GM18858 (cell line): ENCODE results near the gene THAP5.
"Not testable (repeated sequence)": the region's sequence is repeated elsewhere in the genome, so short reads cannot be mapped to it uniquely, and the experiment has no call there.

Source experiments
- ATAC-seq: cut with Tn5 transposase; IDR thresholded peaks from one replicate; pipeline ENCODE4 v1.9.1; 2021; ENCODE audit not compliant: unreplicated experiment

THAP5 gene

DNA sequence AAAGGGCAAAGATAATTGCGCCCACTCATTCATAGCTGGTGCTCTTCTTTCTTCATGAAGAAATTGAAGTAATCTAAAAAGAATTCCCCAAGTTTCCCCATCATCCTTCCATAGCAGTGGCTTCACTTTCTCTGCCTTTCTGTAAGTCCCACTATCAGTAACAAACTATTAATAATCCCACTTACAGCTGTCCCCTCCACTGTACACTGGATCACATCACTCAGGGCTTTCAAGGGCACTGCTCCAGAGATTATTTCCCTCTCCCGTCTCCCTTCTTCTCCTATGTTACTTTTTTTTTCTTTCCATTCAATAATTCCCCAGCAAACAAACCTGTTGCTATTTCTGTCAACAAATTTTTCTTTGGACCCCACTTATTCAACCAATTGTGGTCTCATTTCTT, 16.3 kb upstream of the THAP5 start:
- no peak for ATAC-seq

DNA sequence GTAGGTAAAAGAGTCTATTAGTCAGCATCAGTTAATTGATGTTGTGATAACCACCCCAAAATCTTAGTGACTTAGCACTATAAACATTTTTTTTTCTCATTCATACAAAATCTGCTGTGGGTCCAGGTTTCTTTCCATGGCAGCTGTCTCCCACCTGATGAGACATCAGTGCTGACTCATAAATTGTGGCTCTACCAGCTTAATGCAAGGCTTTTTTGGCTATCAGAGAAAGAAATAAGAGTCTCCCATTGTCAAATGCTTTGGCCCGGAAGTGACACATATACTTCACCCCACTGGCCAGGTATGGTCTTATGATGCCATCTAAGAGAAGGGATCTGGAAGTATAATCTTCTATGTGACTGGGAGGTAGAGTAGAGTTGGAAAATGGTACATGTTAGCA, 14.7 kb upstream of the THAP5 start:
- ATAC-seq = no peak

DNA sequence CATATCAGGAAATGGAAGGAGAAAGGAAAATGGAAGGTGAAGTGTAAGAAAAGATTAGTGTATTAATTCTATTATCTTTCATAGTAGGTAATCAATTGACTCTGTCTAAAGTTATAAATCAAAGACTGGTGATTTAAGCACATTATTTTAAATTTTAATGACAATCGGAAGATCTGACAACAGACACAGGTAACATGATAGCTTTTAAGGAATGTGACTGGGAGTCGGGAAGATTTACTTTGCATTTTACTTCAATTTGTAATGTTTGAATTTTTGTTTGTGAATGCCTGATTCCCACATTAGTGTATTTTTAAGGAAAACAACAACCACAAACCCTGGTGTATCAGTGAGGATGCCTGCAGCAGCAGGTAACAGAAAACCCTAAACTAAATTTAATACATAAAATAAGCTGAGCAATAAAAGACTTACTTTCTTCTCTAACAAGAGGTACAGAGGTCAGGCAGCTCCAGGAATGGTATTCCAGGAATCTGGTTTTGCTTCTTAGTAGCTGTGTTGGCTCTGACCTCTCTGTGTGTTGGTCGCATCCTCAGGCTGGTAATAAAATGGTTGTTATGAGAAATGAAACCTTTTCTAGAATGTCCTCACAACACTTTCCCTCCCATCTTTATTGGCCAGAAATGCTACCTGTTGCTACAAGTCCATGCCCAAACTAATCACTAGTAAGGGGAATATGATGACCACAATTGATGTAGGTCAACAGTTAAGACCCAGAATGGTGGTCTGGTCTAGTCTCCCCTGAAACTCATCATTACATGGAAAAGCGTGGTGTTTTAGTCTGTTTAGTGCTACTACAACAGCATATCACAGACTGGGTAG, 12.4 kb upstream of the THAP5 start:
- ATAC-seq = no peak

DNA sequence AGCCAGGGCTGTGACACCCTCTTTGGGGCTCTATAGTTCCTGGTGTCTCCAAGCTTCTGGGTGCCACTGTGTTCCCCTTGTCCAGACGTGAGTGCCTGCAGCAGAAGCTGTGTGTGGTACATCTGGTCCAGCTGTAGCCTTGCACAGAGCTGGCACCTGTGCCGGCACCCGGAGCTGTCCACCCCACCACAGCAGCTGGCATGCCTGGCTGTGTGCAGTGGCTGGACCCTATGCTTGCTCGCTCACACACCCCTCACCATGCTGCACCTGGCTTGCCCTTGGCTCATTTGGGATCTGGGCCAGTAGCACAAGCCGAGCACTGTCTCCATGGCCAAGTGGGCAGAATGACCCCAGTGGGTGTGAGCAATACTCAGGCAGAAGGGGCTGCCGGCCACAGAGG, 10.8 kb upstream of the THAP5 start:
- ATAC-seq = no peak

DNA sequence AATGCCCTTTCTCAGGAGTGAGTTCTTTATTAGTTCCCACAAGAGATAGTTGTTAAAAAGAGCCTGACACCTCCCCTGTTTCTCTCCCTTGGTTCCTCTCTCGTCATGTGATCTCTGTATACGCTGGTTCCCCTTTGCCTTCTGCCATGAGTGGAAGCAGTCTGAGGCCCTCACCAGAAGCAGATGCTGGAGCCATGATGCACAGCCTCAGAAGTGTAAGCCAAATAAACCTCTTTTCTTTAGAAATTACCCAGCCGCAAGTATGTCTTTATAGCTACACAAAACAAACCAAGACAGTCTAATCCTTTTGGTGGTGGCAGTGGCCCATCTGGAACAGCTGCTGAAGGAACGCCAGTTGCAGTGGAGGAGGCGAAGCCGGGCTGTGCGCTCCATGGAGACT, 9.4 kb upstream of the THAP5 start:
- ATAC-seq = no peak

DNA sequence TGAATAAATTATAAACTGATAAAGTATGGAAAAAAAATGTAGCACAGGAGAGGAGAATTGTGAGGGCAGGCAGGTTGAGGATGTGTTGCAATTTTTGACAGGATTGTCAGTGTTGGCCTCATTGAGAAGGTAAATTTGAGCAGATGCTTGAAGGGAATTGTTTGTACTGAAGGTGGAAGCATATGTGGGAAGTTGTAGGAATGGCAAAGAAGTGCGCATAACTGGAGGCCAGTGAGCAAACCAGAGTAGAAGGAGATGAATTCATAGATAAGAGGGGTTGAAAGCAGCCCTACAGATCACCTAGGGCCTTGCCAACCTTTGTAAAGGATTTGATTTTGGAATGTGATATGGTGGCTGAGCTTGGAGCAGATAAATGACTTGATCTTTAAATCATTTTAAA, 6.6 kb upstream of the THAP5 start:
- no peak for ATAC-seq

DNA sequence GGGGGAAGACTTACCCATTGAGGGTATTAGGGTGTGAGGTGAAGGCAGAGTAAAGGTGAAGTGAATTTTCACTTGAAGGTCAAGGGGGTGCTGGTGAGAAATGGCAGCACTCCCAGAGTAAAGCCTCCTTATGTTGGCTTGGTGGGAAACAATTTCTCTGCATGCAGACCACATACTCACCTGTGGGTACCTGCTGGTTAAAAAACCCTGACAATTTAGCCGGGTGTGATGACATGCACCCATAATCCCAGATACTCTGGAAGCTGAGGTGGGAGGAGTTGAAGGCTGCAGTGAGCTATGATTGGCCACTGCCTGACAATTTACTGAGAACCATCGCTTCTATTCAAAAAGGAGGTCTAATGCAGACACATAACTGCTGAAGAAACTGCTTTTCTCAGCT, 5.7 kb upstream of the THAP5 start:
- ATAC-seq = no peak

DNA sequence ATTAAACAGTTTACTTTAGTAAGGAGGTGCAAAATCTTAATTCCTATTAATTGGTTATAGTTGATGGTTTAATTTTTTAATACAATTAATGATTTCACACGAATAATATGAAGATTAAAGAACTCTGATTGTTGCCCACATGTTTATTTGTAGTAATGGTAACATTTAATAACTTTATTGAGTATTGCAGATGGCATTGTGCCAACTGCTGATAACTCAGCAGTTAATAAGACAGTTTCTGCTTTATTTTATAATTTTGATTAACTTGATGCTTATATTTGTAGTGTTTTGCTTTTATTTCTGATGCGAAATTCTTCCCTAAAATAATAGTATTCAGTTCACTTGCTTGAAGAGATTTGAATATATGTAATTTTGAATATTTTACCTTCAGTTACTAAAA, 3.0 kb upstream of the THAP5 start:
- no peak for ATAC-seq

DNA sequence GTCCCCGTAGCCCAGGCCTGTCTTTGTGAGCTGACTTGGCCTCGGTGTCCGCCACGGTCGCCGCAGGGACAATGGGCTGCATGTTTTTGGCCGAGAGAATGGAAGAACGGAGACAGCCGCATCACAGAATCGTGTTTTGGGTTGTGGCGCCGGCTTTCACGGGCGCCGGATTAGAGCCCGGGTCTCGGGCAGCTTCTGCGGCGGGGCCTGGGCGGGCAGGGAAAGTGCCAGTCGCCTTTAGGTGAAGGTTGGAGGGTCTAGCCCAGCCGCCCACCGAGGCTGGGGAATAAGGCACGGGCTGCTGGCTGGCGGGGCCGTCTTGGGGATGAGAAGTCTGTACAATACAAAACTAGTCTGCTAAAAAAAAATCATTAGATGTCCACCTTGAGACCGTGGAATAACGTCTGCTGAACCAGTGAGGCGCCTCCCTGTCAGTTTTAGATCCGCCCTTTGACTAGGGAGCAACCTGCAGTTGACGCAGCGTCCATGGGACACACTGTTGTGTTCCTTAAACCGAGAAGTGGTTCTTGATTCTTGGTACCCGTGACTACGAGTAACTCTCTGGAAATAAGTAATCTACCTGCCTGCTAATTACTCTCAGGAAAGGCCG, 745 bp upstream of the THAP5 start:
- ATAC-seq = no peak

DNA sequence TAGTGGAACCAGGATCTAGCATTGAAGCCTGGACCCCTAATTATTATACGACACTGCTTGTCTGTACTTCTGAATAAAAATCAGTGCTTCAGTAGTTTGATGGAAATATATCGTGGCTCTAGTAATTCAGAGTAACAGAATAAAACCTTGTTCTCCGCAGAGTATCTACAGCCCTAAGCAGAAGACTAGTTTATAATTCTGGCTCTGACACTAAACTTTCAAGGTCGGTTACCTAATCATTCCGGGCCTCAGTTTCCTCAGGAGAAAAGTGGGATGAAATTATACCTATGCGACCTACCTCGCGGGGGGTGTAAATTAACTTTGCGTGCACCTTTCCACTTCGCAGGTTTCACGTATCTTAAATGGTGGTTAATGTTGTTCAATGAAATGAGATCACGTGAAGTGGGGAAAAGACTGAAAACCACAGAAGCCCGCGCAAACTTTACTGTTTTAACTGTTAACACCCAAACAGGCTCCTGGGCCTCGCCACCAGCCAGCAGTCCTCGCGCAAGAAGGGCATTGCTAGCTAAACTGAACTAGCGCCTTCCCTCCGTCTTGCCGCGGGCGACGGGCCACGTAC, 615 bp downstream of the THAP5 start:
- no peak for ATAC-seq

DNA sequence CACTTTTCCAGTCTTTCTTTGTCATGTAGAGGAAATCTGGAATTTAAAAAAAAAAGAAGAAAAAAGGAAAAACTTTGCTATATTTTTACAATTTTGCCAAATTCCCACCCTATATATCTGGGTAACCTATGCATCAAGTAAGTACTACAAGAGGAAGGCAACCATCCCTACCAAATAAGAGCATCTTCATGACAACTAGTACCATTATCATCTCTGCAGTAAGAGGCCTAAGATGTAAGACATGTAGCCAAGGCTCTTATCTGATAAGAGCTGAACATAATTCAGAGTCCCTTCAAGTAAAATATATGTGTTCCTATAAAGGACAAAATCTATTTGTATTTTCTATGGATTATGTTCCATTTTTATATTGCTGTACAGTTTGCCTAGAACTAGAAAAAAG, 3.5 kb downstream of the THAP5 start:
- ATAC-seq = no peak

DNA sequence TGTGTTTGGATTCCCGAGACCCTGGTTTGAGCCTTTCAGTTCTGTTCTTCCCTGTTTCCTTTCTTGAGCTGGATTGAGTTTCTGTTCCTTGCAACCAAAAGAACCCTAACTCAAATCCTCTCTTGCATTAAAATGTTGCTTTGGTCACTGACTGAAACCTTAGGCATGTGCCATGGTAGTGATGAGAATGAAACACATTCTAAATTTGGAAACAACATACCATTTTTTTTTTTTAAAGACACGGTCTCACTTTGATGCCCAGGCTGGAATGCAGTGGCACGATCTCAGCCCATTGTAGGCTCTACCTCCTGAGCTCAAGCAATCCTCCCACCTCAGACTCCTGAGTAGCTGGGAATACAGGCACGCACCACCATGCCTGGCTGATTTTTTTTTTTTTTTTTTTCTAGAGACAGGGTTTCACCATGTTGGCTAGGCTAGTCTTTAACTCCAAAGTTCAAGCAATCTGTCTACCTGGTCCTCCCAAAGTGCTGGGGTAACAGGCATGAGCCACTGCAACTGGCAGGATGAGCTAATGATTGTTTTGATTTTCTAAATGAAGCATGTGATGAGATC, 8.4 kb downstream of the THAP5 start:
- ATAC-seq = no peak

DNA sequence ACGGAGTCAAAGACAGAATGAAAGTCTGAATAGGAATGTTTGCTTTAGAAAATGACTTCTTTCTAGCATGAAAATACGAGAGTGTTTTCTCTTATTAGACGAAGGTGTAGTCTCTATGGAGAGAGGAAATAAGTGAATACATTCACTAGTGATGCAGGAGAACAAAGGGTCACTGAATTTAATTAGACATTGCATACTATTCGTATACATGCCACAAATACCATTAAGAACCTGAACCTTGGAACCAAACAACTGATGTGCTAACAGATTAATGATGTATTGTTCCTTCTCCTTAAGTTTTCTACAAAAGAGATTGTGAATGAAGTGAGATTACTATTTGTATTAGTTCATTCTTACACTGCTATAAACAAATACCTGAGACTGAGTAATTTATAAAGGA, 10.3 kb downstream of the THAP5 start:
- ATAC-seq = no peak

DNA sequence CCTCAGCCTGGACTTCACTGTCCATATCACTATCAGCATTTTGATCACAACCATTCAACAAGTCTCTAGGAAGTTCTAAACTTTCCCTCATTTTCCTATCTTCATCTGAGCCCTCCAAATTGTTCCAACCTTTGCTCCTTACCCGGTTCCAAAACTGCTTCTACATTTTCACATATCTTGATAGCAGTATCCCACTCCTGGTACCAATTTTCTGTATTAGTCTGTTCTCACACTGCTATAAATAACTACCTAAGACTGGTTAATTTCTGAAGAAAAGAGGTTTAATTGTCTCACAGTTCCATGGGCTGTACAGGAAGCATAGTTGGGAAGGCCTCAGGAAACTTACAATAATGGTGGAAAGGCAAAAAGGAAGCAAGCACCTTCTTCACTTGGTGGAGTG, 11.9 kb downstream of the THAP5 start:
- ATAC-seq = no peak

DNA sequence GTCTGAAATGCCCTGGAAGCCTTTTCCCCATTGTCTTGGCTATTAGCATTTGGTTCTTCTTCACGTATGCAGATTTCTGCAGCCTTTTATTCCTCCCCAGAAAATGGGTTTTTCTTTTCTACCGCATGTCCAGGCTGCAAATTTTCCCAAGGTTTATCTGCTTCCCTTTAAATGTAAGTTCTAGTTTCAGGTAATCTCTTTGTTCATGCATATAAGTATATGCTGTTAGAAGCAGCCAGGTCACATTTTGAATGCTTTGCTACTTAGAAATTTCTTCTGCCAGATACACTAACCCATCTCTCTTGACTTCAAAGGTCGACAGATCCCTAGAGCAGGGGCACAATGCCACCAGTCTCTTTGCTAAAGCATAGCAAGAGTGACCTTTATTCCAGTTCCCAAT, 12.3 kb downstream of the THAP5 start:
- no peak for ATAC-seq

DNA sequence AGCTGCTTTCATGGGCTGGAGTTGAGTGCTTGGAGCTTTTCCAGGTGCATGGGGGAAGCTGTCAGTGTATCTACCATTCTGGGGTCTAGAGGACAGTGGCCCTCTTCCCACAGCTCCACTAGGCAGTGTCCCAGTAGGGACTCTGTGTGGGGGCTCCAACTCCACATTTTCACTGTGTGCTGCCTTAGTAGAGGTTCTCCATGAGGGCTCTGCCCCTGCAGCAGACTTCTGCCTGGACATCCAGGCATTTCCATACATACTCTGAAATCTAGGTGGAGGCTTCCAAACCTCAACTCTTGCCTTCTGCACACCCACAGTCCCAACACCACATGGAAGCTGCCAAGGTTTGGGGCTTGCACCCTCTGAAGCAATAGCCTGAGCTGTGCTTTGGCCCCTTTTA, 12.8 kb downstream of the THAP5 start:
- not testable (repeated sequence) for ATAC-seq

DNA sequence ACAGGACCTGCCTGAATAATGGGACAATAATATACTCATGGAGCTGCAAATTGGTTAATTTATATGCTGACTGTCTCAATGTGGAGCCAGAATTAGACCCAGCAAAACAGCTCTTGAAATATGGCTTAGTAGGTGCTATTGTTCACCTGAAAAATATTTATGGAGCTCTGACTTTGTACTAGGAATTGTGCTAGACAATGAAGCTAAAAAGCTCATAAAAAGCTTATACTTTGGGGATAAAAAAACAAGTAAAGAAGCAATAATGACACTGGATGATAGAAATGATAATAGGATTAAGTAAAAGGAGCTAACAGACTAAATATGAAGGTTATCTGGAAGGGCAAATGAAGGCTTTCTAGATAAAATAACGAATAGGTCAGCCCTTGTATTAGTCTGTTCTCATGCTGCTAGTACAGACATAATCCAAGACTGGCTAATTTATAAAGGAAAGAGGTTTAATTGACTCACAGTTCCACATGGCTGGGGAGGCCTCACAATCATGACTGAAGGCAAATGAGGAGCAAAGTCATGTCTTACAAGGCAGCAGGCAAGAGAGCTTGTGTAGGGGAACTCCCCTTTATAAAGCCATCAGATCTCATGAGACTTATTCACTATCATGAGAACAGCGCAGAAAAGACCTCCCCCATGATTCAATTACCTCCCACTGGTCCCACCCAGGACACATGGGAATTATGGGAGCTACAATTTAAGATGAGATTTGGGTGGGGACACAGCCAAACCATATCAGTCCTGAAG, 21.2 kb downstream of the THAP5 start:
- ATAC-seq = not testable (repeated sequence)

DNA sequence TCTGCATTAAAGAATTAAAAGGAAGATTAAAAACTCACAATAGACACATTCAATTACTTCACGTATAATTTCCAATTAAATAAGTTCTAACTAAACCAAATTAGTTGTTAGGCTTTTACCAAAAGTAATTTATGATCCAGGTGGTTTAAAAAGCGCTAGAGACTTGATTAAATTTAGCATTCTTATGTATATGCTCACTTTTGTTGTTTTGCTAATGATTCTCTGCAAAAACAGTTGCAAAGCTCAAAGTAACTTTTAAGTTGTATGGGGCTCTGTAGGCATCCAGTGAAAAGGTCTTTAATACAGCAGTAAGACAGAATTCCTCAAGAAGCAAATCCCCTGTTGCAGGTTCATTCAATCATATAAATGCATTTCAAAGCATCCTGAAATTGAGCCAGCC, 28.0 kb downstream of the THAP5 start:
- no peak for ATAC-seq

DNA sequence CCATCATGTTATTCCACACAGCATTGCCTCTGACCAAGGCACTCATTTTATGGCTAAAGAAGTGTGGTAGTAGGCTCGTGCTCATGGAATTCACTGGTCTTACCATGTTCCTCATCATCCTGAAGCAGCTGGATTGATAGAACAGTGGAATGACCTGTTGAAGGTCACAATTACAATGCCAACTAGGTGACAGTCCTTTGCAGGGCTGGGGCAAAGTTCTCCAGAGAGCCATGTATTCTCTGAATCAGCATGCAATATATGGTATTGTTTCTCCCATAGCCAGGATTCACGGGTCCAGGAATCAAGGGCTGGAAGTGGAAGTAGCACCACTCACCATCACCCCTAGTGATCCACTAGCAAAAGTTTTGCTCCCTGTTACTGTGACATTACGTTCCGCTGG, 30.8 kb downstream of the THAP5 start:
- ATAC-seq = not testable (repeated sequence)

DNA sequence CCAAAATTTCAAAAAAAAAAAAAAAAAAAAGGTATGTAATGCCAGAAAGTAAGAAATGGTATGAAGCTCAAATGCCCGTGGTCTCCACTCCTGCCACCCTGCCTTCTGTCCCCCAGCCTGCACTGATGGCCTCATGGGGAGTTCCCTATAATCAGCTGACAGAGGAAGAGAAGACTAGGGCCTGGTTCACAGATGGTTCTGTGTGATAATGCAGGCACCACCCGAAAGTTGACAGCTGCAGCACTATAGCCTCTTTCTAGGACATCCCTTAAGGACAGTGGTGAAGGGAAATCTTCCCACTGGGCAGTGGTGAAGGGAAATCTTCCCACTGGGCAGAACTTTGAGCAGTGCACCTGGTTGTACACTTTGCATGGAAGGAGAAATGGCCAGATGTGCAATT, 31.3 kb downstream of the THAP5 start:
- ATAC-seq = not testable (repeated sequence)

DNA sequence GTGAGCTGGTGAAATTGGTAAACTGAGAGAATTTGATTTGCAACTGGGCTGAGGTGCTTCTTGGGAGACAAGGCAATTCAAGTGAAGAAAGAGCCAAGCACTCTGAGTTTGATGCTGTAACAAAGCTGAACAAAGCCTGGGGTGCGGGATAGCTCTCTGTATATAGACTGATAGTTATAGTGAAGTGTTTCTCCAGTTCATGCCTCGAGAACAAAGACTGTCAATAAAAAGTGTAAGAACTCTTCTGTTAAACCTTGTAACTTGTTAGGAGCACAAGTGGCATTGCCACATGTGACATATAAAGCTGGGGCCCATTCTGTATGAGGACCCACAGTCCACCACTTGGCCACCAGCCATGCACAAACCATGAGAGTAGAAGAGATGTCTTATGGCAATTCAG, 32.3 kb downstream of the THAP5 start:
- ATAC-seq = no peak
